Measurements from ENCODE around the gene ZNF75A. TPM values are rescaled to one million over a fixed set of nuclear protein-coding genes. Genes with fewer than 3 reads are reported as not detected.

Gene ZNF75A
- total RNA-seq, 1 donor from 2014 or later, result 19.5 TPM

- no peak for DNase-seq (ENCODE audit: low read depth)
- Histone ChIP-seq H3K4me3 (ENCODE audit: low read depth, low read length) (no peak overlapping the region), H3K27me3 (ENCODE audit: control insufficient read depth, insufficient read depth, low read length) (no peaks in the 10 kb centered on the region), H3K36me3 (ENCODE audit: control insufficient read depth, insufficient read depth, low read length) (no peaks in the 10 kb centered on the region)
- TF ChIP-seq CTCF (IDR thresholded peaks at IDR 0.05; ENCODE audit: insufficient read depth, low read length, poor library complexity, severe bottlenecking), result no peak
Measured at GRCh38 chr16:3349175-3349574, 43.9 kb downstream of the ZNF75A start.

- Histone ChIP-seq H3K36me3 (ENCODE audit: control insufficient read depth, insufficient read depth, low read length) (no peaks in the 10 kb centered on the region), H3K4me3 (ENCODE audit: low read depth, low read length) (no peak within 1 kb of the TSS), H3K27me3 (ENCODE audit: control insufficient read depth, insufficient read depth, low read length) (no peaks in the 10 kb centered on the region)
- DNase-seq (ENCODE audit: low read depth), result no peak
- TF ChIP-seq CTCF (IDR thresholded peaks at IDR 0.05; ENCODE audit: insufficient read depth, low read length, poor library complexity, severe bottlenecking), result no peak
Measured at GRCh38 chr16:3355589-3355988, 50.3 kb downstream of the ZNF75A start, which contains the start of gene OR2C1. TSS of gene OR2C1 (plus strand) at chr16:3355889. CDS start at chr16:3355941, 52 bp downstream.

DNA sequence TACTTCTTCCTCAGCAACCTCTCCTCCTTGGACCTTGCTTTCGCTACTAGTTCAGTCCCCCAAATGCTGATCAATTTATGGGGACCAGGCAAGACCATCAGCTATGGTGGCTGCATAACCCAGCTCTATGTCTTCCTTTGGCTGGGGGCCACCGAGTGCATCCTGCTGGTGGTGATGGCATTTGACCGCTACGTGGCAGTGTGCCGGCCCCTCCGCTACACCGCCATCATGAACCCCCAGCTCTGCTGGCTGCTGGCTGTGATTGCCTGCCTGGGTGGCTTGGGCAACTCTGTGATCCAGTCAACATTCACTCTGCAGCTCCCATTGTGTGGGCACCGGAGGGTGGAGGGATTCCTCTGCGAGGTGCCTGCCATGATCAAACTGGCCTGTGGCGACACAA is 50.8 kb downstream of the ZNF75A start:
- Histone ChIP-seq H3K36me3 (ENCODE audit: control insufficient read depth, insufficient read depth, low read length) (no peaks in the 10 kb centered on the region), H3K4me3 (ENCODE audit: low read depth, low read length) (no peak overlapping the region), H3K27me3 (ENCODE audit: control insufficient read depth, insufficient read depth, low read length) (no peaks in the 10 kb centered on the region)
- DNase-seq (ENCODE audit: low read depth), result no peak
- TF ChIP-seq CTCF (IDR thresholded peaks at IDR 0.05; ENCODE audit: insufficient read depth, low read length, poor library complexity, severe bottlenecking), result no peak

DNA sequence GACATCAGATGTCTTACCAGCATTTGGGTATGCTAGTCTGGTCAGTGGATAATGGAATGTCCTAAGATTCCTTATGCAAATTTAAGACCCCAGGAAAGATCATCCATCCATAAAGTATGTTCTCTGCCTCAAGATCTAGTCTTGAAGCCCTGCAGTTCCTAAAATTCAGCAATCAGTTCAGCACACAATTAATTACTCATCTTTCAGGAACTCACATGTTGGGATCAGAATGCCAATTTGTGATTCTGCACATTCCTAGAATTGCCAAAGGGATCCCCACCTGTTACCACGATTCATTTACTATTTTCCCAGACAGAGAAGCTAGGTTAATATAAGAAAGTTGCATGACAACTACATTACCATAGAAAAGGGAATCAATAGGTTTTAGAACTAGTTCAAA is 53.6 kb downstream of the ZNF75A start:
- DNase-seq (ENCODE audit: low read depth), result no peak
- no peak for TF ChIP-seq CTCF (IDR thresholded peaks at IDR 0.05; ENCODE audit: insufficient read depth, low read length, poor library complexity, severe bottlenecking)
- Histone ChIP-seq H3K4me3 (ENCODE audit: low read depth, low read length) (no peak overlapping the region), H3K36me3 (ENCODE audit: control insufficient read depth, insufficient read depth, low read length) (no peaks in the 10 kb centered on the region), H3K27me3 (ENCODE audit: control insufficient read depth, insufficient read depth, low read length) (no peaks in the 10 kb centered on the region)

DNA sequence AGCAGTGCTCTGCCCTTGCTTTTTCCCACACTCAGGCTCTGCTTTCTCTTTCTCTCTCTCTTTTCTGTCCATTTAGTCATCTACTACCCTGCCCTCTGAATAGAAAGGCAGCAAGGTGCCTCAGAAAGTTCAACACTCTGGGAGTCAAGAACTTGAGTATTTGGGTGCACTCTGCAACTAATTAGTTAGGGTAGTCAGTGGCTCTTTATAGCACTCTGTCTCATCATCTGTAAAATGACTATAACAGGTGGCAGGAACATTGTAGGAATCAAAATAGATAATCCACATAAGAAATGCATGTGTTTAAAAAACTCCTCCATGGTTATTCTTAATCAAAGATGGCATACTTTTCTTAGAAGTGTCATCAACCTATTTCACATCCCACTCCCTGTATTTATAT is 57.6 kb downstream of the ZNF75A start:
- H3K27me3 ChIP-seq (ENCODE audit: control insufficient read depth, insufficient read depth, low read length), result no peaks in the 10 kb centered on the region
- no peak for TF ChIP-seq CTCF (IDR thresholded peaks at IDR 0.05; ENCODE audit: insufficient read depth, low read length, poor library complexity, severe bottlenecking)
- H3K4me3 ChIP-seq (ENCODE audit: low read depth, low read length), result no peak overlapping the region
- DNase-seq (ENCODE audit: low read depth), result no peak
- no peaks in the 10 kb centered on the region for H3K36me3 ChIP-seq (ENCODE audit: control insufficient read depth, insufficient read depth, low read length)

GRCh38 chr16:3363793-3364192 is 58.5 kb downstream of the ZNF75A start:
- no peaks in the 10 kb centered on the region for H3K36me3 ChIP-seq (ENCODE audit: control insufficient read depth, insufficient read depth, low read length)
- H3K4me3 ChIP-seq (ENCODE audit: low read depth, low read length), result no peak overlapping the region
- DNase-seq (ENCODE audit: low read depth), result no peak
- no peaks in the 10 kb centered on the region for H3K27me3 ChIP-seq (ENCODE audit: control insufficient read depth, insufficient read depth, low read length)
- TF ChIP-seq CTCF (IDR thresholded peaks at IDR 0.05; ENCODE audit: insufficient read depth, low read length, poor library complexity, severe bottlenecking), result no peak
